Measurements from ENCODE around the gene RAB8B. TPM values are rescaled to one million over a fixed set of nuclear protein-coding genes. Genes with fewer than 3 reads are reported as not detected.

The RAB8B gene
- total RNA-seq, 1 experiment from 2014 or later, result 8.5 TPM

DNA sequence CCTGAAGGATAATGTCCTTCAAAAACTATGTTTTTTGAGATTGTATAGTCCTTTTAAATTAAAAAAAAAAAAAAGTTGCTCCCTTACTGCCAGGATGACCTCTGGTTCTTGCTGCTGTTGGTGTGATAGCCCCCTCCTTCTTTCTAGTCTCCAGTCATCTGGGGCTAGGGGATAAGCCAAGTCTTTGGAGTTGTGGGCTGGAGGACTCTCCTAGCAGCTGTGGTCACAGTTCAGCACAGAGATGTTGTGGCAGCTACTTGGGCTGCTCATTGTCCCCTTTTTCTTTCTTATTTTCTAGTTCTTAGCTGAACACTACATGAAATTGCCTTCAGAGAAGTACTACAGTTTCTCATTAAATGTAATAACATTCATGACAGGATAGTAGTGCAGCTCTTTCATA, 48.8 kb downstream of the RAB8B start:
- intact Hi-C loops (cut with micrococcal nuclease), result no loop called here
- H3K79me2 ChIP-seq (ENCODE audit: low read length), result no peaks in the 10 kb centered on the region
- H3K4me3 ChIP-seq (ENCODE audit: low read length), result no peak overlapping the region
- CTCF ChIA-PET, result no interaction called here
- TF ChIP-seq, protein P1, sequence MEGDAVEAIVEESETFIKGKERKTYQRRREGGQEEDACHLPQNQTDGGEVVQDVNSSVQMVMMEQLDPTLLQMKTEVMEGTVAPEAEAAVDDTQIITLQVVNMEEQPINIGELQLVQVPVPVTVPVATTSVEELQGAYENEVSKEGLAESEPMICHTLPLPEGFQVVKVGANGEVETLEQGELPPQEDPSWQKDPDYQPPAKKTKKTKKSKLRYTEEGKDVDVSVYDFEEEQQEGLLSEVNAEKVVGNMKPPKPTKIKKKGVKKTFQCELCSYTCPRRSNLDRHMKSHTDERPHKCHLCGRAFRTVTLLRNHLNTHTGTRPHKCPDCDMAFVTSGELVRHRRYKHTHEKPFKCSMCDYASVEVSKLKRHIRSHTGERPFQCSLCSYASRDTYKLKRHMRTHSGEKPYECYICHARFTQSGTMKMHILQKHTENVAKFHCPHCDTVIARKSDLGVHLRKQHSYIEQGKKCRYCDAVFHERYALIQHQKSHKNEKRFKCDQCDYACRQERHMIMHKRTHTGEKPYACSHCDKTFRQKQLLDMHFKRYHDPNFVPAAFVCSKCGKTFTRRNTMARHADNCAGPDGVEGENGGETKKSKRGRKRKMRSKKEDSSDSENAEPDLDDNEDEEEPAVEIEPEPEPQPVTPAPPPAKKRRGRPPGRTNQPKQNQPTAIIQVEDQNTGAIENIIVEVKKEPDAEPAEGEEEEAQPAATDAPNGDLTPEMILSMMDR (conservative IDR thresholded peaks at IDR 0.05; ENCODE audit: low read depth, low read length), result no peak
- no peak for TF ChIP-seq EZH2phosphoT487 (IDR thresholded peaks at IDR 0.05; ENCODE audit: borderline replicate concordance, low read length)
- no peak for TF ChIP-seq EZH2 (IDR thresholded peaks at IDR 0.05; ENCODE audit: low read length, unreplicated experiment)
- H4K20me1 ChIP-seq (ENCODE audit: low read length), result no peaks in the 10 kb centered on the region
- BruUV-seq (replicated peaks), result no TSS peak
- H3K27ac ChIP-seq (ENCODE audit: low read length), result no peak overlapping the region
- no peaks in the 10 kb centered on the region for H3K36me3 ChIP-seq (ENCODE audit: low read depth, low read length)
- POLR2A ChIA-PET (ENCODE audit: unreplicated experiment), result no interaction called here
- no peaks in the 10 kb centered on the region for H3F3A ChIP-seq (ENCODE audit: low read length, unreplicated experiment)
- peaks cover 44% of the 10 kb centered on the region for H3K4me1 ChIP-seq (ENCODE audit: insufficient read depth, low read length)
- H3K9ac ChIP-seq (ENCODE audit: low read length), result no peak overlapping the region
- no peak overlapping the region for H3K4me2 ChIP-seq (ENCODE audit: low read length)
- ATAC-seq (no peak), DNase-seq (no peak)
- no peaks in the 10 kb centered on the region for H3K9me2 ChIP-seq (replicated peaks; ENCODE audit: low read length)
- H2AFZ ChIP-seq (ENCODE audit: low read length), result no peak overlapping the region
- H3K9me3 ChIP-seq (ENCODE audit: low read length), result no peaks in the 10 kb centered on the region
- no peaks in the 10 kb centered on the region for H3K27me3 ChIP-seq (ENCODE audit: low read length)

DNA sequence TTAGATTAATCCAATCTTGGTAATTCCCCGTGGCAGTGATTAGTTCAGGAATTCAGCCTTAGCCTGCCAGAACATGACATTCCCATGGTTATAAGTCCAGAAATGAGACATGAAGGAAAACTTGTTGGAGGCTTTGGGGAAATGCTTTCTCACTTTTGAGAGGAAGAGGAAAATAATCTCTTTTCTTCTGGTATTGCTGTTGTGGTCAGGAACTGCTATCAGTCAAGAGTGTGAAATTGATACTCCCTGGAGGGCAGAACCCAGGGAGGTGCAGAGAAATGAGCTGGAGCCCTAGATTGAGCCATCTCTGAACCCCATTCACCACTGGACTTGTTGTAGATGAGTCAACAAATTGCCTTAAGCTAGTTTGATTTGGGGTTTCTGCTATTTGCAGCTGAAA, 49.4 kb downstream of the RAB8B start:
- Histone ChIP-seq H4K20me1 (ENCODE audit: low read length) (no peaks in the 10 kb centered on the region), H3K27ac (ENCODE audit: low read length) (no peak overlapping the region), H3F3A (ENCODE audit: low read length, unreplicated experiment) (no peaks in the 10 kb centered on the region), H3K4me3 (ENCODE audit: low read length) (no peak overlapping the region), H2AFZ (ENCODE audit: low read length) (no peak overlapping the region), H3K4me2 (ENCODE audit: low read length) (no peak overlapping the region), H3K9ac (ENCODE audit: low read length) (no peak overlapping the region), H3K79me2 (ENCODE audit: low read length) (no peaks in the 10 kb centered on the region), H3K9me3 (ENCODE audit: low read length) (no peaks in the 10 kb centered on the region), H3K36me3 (ENCODE audit: low read depth, low read length) (no peaks in the 10 kb centered on the region), H3K4me1 (ENCODE audit: insufficient read depth, low read length) (peaks cover 38% of the 10 kb centered on the region), H3K9me2 (replicated peaks; ENCODE audit: low read length) (no peaks in the 10 kb centered on the region), H3K27me3 (ENCODE audit: low read length) (no peaks in the 10 kb centered on the region)
- intact Hi-C loops (cut with micrococcal nuclease), result no loop called here
- ChIA-PET POLR2A (ENCODE audit: unreplicated experiment) (no interaction called here), CTCF (no interaction called here)
- TF ChIP-seq EZH2 (IDR thresholded peaks at IDR 0.05; ENCODE audit: low read length, unreplicated experiment) (no peak), EZH2phosphoT487 (IDR thresholded peaks at IDR 0.05; ENCODE audit: borderline replicate concordance, low read length) (no peak)
- TF ChIP-seq, protein P1 (conservative IDR thresholded peaks at IDR 0.05; ENCODE audit: low read depth, low read length), result no peak
- DNase-seq (peak; percentile 6), ATAC-seq (no peak)
- no TSS peak for BruUV-seq (replicated peaks)

DNA sequence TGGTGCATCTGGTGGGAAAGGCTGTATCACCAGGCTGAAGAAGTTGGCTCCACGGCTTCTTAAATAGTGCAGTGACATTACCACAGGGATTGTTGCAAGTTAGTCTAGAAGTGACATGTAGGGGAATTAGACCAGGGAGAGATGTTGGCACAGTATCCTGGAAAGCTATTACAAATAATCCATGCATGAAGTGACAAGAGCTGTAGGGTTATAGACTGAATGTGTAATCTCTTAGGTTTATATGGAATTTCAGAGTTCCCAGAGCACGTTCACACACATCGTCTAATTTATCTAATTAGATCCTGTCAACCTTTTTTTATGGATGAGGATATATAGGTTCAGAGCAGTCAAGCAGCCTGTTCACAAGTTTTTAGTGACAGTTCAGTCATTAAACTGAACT, 50.7 kb downstream of the RAB8B start:
- H3K9me3 ChIP-seq (ENCODE audit: low read length), result no peaks in the 10 kb centered on the region
- no peak overlapping the region for H3K27ac ChIP-seq (ENCODE audit: low read length)
- ChIA-PET POLR2A (ENCODE audit: unreplicated experiment) (interaction anchor here (0.7 kb wide), 1 partner anchor 74 kb away, joined by 24 read pairs; no protein-coding TSS in a partner anchor), CTCF (no interaction called here)
- TF ChIP-seq, protein P1 (conservative IDR thresholded peaks at IDR 0.05; ENCODE audit: low read depth, low read length), result no peak
- TF ChIP-seq EZH2phosphoT487 (IDR thresholded peaks at IDR 0.05; ENCODE audit: borderline replicate concordance, low read length) (no peak), EZH2 (IDR thresholded peaks at IDR 0.05; ENCODE audit: low read length, unreplicated experiment) (no peak)
- H3F3A ChIP-seq (ENCODE audit: low read length, unreplicated experiment), result no peaks in the 10 kb centered on the region
- H3K4me1 ChIP-seq (ENCODE audit: insufficient read depth, low read length), result peaks cover 25% of the 10 kb centered on the region
- H3K4me2 ChIP-seq (ENCODE audit: low read length), result no peak overlapping the region
- BruUV-seq (replicated peaks), result no TSS peak
- H3K36me3 ChIP-seq (ENCODE audit: low read depth, low read length), result no peaks in the 10 kb centered on the region
- H3K4me3 ChIP-seq (ENCODE audit: low read length), result no peak overlapping the region
- H4K20me1 ChIP-seq (ENCODE audit: low read length), result no peaks in the 10 kb centered on the region
- no peak overlapping the region for H3K9ac ChIP-seq (ENCODE audit: low read length)
- no peak overlapping the region for H2AFZ ChIP-seq (ENCODE audit: low read length)
- no peaks in the 10 kb centered on the region for H3K9me2 ChIP-seq (replicated peaks; ENCODE audit: low read length)
- no peaks in the 10 kb centered on the region for H3K27me3 ChIP-seq (ENCODE audit: low read length)
- H3K79me2 ChIP-seq (ENCODE audit: low read length), result no peaks in the 10 kb centered on the region
- intact Hi-C loops (cut with micrococcal nuclease), result no loop called here
- ATAC-seq (no peak), DNase-seq (no peak)
